Smooth muscle cell (in vitro differentiated cells): ENCODE measurements around the gene CFAP91. TPM values are rescaled to one million over a fixed set of nuclear protein-coding genes. Genes with fewer than 3 reads are reported as not detected.

Source experiments
- DNase-seq: peaks from one replicate; lab custom pipeline; 2025; ENCODE audit not compliant: unreplicated experiment; lab: John Stamatoyannopoulos, UW
- H2AFZ ChIP-seq: fragments of 200-600 bp; sonication (generic); 2 replicates; pipeline ENCODE4 v1.6.0; 2016; ENCODE audit warnings: antibody characterized with exemption, low read depth, mild to moderate bottlenecking
- H3F3A ChIP-seq: fragments of 200-600 bp; sonication (generic); 2 replicates; pipeline ENCODE4 v1.6.0; 2017; ENCODE audit warnings: antibody characterized with exemption, low read depth
- H3K27ac ChIP-seq: fragments of 200-600 bp; sonication (generic); 2 replicates; pipeline ENCODE4 v1.5.1; 2016; ENCODE audit warnings: low read depth, mild to moderate bottlenecking
- H3K27me3 ChIP-seq: fragments of 200-600 bp; sonication (generic); 2 replicates; pipeline ENCODE4 v1.6.1; 2016; ENCODE audit warnings: low read depth, mild to moderate bottlenecking
- H3K36me3 ChIP-seq: fragments of 200-600 bp; sonication (generic); 2 replicates; pipeline ENCODE4 v1.5.1; 2016; ENCODE audit warnings: low read depth
- H3K4me1 ChIP-seq: fragments of 200-600 bp; sonication (generic); 2 replicates; pipeline ENCODE4 v1.5.1; 2016; ENCODE audit warnings: low read depth
- H3K4me2 ChIP-seq: fragments of 200-600 bp; sonication (generic); 2 replicates; pipeline ENCODE4 v1.6.0; 2016; ENCODE audit warnings: mild to moderate bottlenecking
- H3K4me3 ChIP-seq: fragments of 200-600 bp; sonication (generic); 2 replicates; pipeline ENCODE4 v1.5.1; 2016; ENCODE audit warnings: mild to moderate bottlenecking
- H3K79me2 ChIP-seq: fragments of 200-600 bp; sonication (generic); 2 replicates; pipeline ENCODE4 v1.6.0; 2016; ENCODE audit warnings: low read depth, mild to moderate bottlenecking
- H3K9ac ChIP-seq: fragments of 200-600 bp; sonication (generic); 2 replicates; pipeline ENCODE4 v1.6.0; 2016; ENCODE audit warnings: low read depth
- H3K9me3 ChIP-seq: fragments of 200-600 bp; sonication (generic); replicated peaks from 2 replicates; pipeline ENCODE4 v1.5.1; 2016; ENCODE audit warnings: low read depth
- H4K20me1 ChIP-seq: fragments of 200-600 bp; sonication (generic); 2 replicates; pipeline ENCODE4 v1.6.0; 2016; ENCODE audit warnings: low read depth
- CTCF ChIP-seq: fragments of 200-600 bp; sonication (generic); IDR thresholded peaks from 2 replicates; pipeline ENCODE4 v1.5.1; 2017; ENCODE audit warnings: borderline replicate concordance, mild to moderate bottlenecking, antibody characterized with exemption; ENCODE audit not compliant: insufficient read depth, poor library complexity, severe bottlenecking
- WGBS: methylation state at CpG from one replicate; pipeline ENCODE4 v1.1.7; 2016; ENCODE audit warnings: low lambda C conversion rate; 5-methylcytosine and 5-hydroxymethylcytosine counted together
- polyA plus RNA-seq: library from polyadenylated mRNA; unstranded; fragments of >200 nt; fragmentation: Nextera tagmentation; extraction: Ambion mirVana; gene quantifications from 2 replicates; pipeline ENCODE4 v1.2.1, GENCODE V29; 2016
- total RNA-seq: library from RNA; depleted of rRNA; stranded (reverse); fragments of >200 nt; gene quantifications from 2 replicates; pipeline ENCODE4 v1.2.3, GENCODE V29; 2014

Gene CFAP91
- total and polyA plus RNA-seq, 2 experiments from 2014 or later = 0.40 TPM; not detected in 1

GRCh38 chr3:119658994-119659393 is 43.8 kb upstream of the CFAP91 start:
- no peak overlapping the region for H3K4me3 ChIP-seq
- no peak for DNase-seq
- H3K4me1 ChIP-seq = no peaks in the 10 kb centered on the region
- H3K9me3 ChIP-seq = no peaks in the 10 kb centered on the region
- no peaks in the 10 kb centered on the region for H3K27me3 ChIP-seq
- H3K9ac ChIP-seq = no peak overlapping the region
- H3K36me3 ChIP-seq = no peaks in the 10 kb centered on the region
- no peaks in the 10 kb centered on the region for H4K20me1 ChIP-seq
- no peak for TF ChIP-seq CTCF
- 100% methylated on average over 2 of the region's 2 CpGs for WGBS
- H3K4me2 ChIP-seq = no peak overlapping the region
- no peak overlapping the region for H2AFZ ChIP-seq
- H3K27ac ChIP-seq = no peak overlapping the region
- no peaks in the 10 kb centered on the region for H3F3A ChIP-seq
- H3K79me2 ChIP-seq = no peaks in the 10 kb centered on the region

GRCh38 chr3:119659606-119660291 is 43.1 kb upstream of the CFAP91 start:
- Histone ChIP-seq H3K27me3 (no peaks in the 10 kb centered on the region), H3K4me3 (no peak overlapping the region), H2AFZ (no peak overlapping the region), H4K20me1 (no peaks in the 10 kb centered on the region), H3K4me2 (no peak overlapping the region), H3K9ac (no peak overlapping the region), H3K27ac (no peak overlapping the region), H3F3A (no peaks in the 10 kb centered on the region), H3K4me1 (no peaks in the 10 kb centered on the region), H3K79me2 (no peaks in the 10 kb centered on the region), H3K9me3 (no peaks in the 10 kb centered on the region), H3K36me3 (no peaks in the 10 kb centered on the region)
- TF ChIP-seq CTCF = no peak
- DNase-seq = no peak
- WGBS = over 99% methylated on average over 9 of the region's 9 CpGs

GRCh38 chr3:119660474-119661440 is 42.1 kb upstream of the CFAP91 start, which contains the start of gene POPDC2:
Gene POPDC2, minus strand, starts transcription at chr3:119660589. Its CDS starts 166 bp downstream, at chr3:119660423.
- Histone ChIP-seq H3K9ac (no peak within 1 kb of the TSS), H2AFZ (no peak within 1 kb of the TSS)

More at GRCh38 chr3:119660474-119661440, 42.1 kb upstream of the CFAP91 start, which contains the start of gene POPDC2:
- Histone ChIP-seq H3K4me3 (no peak within 1 kb of the TSS), H3F3A (no peaks in the 10 kb centered on the region), H3K4me2 (no peak within 1 kb of the TSS), H3K27me3 (no peaks in the 10 kb centered on the region), H4K20me1 (no peaks in the 10 kb centered on the region), H3K27ac (peak within 1 kb of the TSS; percentile 1), H3K36me3 (no peaks in the 10 kb centered on the region), H3K4me1 (no peaks in the 10 kb centered on the region), H3K9me3 (no peaks in the 10 kb centered on the region), H3K79me2 (no peaks in the 10 kb centered on the region)
- DNase-seq = no peak
- WGBS = 65% methylated on average over 9 of the region's 9 CpGs
- no peak for TF ChIP-seq CTCF
